ENCODE results near the gene SERGEF.

Gene SERGEF

DNA sequence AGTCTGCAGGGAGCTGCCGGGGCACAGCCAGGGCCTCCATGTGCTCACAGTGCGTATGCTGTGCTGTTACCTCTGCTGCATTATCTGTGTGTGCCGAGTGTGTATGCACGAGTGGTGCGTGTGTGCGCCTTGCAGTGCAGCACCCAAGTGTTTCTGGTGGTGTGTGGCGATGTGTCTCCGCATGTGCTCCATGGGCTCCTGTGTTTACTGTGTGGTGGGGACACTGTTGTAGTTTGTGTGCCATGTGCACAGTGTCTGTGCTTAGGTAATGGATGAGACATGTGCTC, 246.8 kb downstream of the SERGEF start:
- no peaks in the 10 kb centered on the region for H3K27me3 ChIP-seq (ENCODE audit: low read length)
- no peaks in the 10 kb centered on the region for H3K36me3 ChIP-seq (ENCODE audit: low read length)
- TF ChIP-seq, protein P1, sequence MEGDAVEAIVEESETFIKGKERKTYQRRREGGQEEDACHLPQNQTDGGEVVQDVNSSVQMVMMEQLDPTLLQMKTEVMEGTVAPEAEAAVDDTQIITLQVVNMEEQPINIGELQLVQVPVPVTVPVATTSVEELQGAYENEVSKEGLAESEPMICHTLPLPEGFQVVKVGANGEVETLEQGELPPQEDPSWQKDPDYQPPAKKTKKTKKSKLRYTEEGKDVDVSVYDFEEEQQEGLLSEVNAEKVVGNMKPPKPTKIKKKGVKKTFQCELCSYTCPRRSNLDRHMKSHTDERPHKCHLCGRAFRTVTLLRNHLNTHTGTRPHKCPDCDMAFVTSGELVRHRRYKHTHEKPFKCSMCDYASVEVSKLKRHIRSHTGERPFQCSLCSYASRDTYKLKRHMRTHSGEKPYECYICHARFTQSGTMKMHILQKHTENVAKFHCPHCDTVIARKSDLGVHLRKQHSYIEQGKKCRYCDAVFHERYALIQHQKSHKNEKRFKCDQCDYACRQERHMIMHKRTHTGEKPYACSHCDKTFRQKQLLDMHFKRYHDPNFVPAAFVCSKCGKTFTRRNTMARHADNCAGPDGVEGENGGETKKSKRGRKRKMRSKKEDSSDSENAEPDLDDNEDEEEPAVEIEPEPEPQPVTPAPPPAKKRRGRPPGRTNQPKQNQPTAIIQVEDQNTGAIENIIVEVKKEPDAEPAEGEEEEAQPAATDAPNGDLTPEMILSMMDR (IDR thresholded peaks at IDR 0.05; ENCODE audit: insufficient read depth, low read length, poor library complexity, severe bottlenecking): no peak
- TF ChIP-seq EZH2phosphoT487 (conservative IDR thresholded peaks at IDR 0.05; ENCODE audit: low read length): no peak
- H3K4me3 ChIP-seq (ENCODE audit: insufficient read depth, low read length, poor library complexity, severe bottlenecking): no peak overlapping the region
- H4K20me1 ChIP-seq (ENCODE audit: low read depth, low read length): no peaks in the 10 kb centered on the region
- H3F3A ChIP-seq (ENCODE audit: insufficient read depth): no peaks in the 10 kb centered on the region
- no peaks in the 10 kb centered on the region for H3K9me2 ChIP-seq (replicated peaks; ENCODE audit: insufficient read depth, low read length)
- no peaks in the 10 kb centered on the region for H3K79me2 ChIP-seq (ENCODE audit: insufficient read depth, low read length)
- H3K27ac ChIP-seq (ENCODE audit: low read depth, low read length): no peak overlapping the region
- H2AFZ ChIP-seq (ENCODE audit: low read depth, low read length, severe bottlenecking): no peak overlapping the region
- no peak overlapping the region for H3K9ac ChIP-seq (ENCODE audit: low read length)
- no peak overlapping the region for H3K4me2 ChIP-seq (ENCODE audit: low read depth, low read length, poor library complexity, severe bottlenecking)
- no peaks in the 10 kb centered on the region for H3K9me3 ChIP-seq (ENCODE audit: insufficient read depth, low read length)

DNA sequence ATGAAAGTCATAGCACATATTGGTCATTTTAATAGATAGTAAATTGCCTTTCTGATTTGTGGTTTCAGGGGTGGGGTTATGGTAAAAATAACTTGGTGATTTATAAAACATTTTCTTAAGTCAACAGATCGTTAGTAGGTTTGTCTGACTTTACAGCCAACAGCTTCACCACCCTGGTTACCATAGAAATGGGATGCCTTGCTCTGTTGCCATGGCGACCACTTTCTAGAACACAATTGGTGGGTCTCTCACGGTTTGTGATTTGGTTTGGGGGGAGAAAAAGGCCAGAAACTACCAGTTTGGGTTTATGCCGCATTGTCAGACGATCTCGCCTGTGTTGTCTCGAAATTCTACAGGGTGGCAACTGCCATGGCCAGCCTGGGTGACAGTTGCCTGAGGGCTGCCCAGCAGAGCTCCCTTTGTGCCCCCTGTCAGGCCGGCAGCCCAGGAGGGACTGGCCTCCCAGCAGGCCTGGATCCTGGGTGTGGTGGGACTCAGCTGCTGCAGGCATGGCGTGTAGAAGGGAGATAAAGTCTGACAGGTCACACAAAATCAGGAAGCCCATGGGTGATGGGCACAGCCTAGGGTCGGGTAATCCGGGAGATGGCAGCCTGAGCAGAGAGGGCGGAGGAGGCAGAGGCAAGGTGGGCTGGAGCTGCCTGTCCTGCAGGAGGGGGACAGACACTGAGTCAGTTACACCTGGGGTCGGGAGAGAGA, 247.3 kb downstream of the SERGEF start:
- no peaks in the 10 kb centered on the region for H3F3A ChIP-seq (ENCODE audit: insufficient read depth)
- no peak overlapping the region for H3K9ac ChIP-seq (ENCODE audit: low read length)
- no peaks in the 10 kb centered on the region for H3K36me3 ChIP-seq (ENCODE audit: low read length)
- no peak for TF ChIP-seq EZH2phosphoT487 (conservative IDR thresholded peaks at IDR 0.05; ENCODE audit: low read length)
- TF ChIP-seq, protein P1 (IDR thresholded peaks at IDR 0.05; ENCODE audit: insufficient read depth, low read length, poor library complexity, severe bottlenecking): no peak
- H3K9me3 ChIP-seq (ENCODE audit: insufficient read depth, low read length): no peaks in the 10 kb centered on the region
- H3K27me3 ChIP-seq (ENCODE audit: low read length): no peaks in the 10 kb centered on the region
- no peak overlapping the region for H3K27ac ChIP-seq (ENCODE audit: low read depth, low read length)
- H3K9me2 ChIP-seq (replicated peaks; ENCODE audit: insufficient read depth, low read length): no peaks in the 10 kb centered on the region
- no peak overlapping the region for H3K4me3 ChIP-seq (ENCODE audit: insufficient read depth, low read length, poor library complexity, severe bottlenecking)
- H4K20me1 ChIP-seq (ENCODE audit: low read depth, low read length): no peaks in the 10 kb centered on the region
- H3K4me2 ChIP-seq (ENCODE audit: low read depth, low read length, poor library complexity, severe bottlenecking): no peak overlapping the region
- H2AFZ ChIP-seq (ENCODE audit: low read depth, low read length, severe bottlenecking): no peak overlapping the region
- no peaks in the 10 kb centered on the region for H3K79me2 ChIP-seq (ENCODE audit: insufficient read depth, low read length)

DNA sequence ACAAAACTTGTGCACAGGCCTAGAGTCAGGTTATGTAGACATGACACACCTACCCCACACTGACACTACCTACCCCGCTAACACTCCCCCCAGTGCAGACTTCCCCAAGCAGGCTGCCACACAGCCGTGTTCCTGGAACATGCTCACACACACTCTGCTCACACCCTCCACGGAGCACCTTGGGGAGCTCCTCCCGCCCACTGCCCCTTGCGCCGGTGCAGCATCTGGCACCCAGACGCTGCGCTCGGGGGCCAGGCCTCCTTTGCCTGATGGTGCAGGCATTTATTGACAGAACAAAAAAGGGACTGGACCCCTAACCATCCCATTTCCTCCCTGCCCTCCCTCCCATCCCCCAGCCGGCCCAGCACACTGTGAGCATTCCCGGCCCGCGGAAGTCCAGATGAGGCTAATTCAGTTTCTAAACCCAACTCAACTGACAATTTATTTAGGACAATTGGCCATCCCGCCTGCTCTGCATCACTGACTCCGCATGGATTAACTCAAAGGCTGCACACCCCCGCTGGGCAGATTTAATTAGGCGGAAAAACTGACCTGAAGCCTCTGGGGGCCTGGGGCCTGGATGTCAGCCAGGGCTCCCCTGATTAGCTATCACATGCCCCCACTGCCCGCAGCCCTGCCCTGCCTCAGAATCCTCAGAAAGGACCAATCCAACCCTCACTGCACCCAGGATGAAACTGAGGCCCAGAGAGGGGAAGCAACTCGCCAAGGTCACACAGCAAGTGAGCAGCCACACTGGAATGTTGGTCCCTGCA, 248.2 kb downstream of the SERGEF start:
- Histone ChIP-seq H3K36me3 (ENCODE audit: low read length) (no peaks in the 10 kb centered on the region), H3K27me3 (ENCODE audit: low read length) (no peaks in the 10 kb centered on the region), H3K4me2 (ENCODE audit: low read depth, low read length, poor library complexity, severe bottlenecking) (no peak overlapping the region), H3K79me2 (ENCODE audit: insufficient read depth, low read length) (no peaks in the 10 kb centered on the region), H3K9me3 (ENCODE audit: insufficient read depth, low read length) (no peaks in the 10 kb centered on the region), H3K9ac (ENCODE audit: low read length) (no peak overlapping the region), H3K27ac (ENCODE audit: low read depth, low read length) (no peak overlapping the region), H3K9me2 (replicated peaks; ENCODE audit: insufficient read depth, low read length) (no peaks in the 10 kb centered on the region), H4K20me1 (ENCODE audit: low read depth, low read length) (no peaks in the 10 kb centered on the region), H3K4me3 (ENCODE audit: insufficient read depth, low read length, poor library complexity, severe bottlenecking) (no peak overlapping the region), H3F3A (ENCODE audit: insufficient read depth) (no peaks in the 10 kb centered on the region), H2AFZ (ENCODE audit: low read depth, low read length, severe bottlenecking) (no peak overlapping the region)
- TF ChIP-seq EZH2phosphoT487 (conservative IDR thresholded peaks at IDR 0.05; ENCODE audit: low read length): no peak
- TF ChIP-seq, protein P1 (IDR thresholded peaks at IDR 0.05; ENCODE audit: insufficient read depth, low read length, poor library complexity, severe bottlenecking): no peak
